SJCRH30 (cell line): ENCODE data around the gene TTBK1. TPM values are rescaled to one million over a fixed set of nuclear protein-coding genes. Genes with fewer than 3 reads are reported as not detected.

ENCODE experiments used
- DNase-seq, 2 experiments: peaks; one replicate each; pipeline ENCODE4 v3.0.0-alpha.2; 2015 to 2020
- H3K27ac ChIP-seq: fragments of 250-450 bp; sonication (Bioruptor Pico); 2 replicates; pipeline ENCODE4 v1.5.1; 2020; ENCODE audit warnings: mild to moderate bottlenecking, moderate library complexity
- H3K27me3 ChIP-seq: fragments of 250-450 bp; sonication (Bioruptor Pico); 2 replicates; pipeline ENCODE4 v1.5.1; 2020; ENCODE audit warnings: mild to moderate bottlenecking, moderate library complexity
- H3K36me3 ChIP-seq: fragments of 250-450 bp; sonication (Bioruptor Pico); 2 replicates; pipeline ENCODE4 v1.5.1; 2020; ENCODE audit warnings: mild to moderate bottlenecking, moderate library complexity
- H3K4me1 ChIP-seq: fragments of 250-450 bp; sonication (Bioruptor Pico); 2 replicates; pipeline ENCODE4 v1.5.1; 2020; ENCODE audit warnings: mild to moderate bottlenecking, moderate library complexity
- H3K4me3 ChIP-seq: fragments of 250-450 bp; sonication (Bioruptor Pico); 2 replicates; pipeline ENCODE4 v1.5.1; 2020; ENCODE audit warnings: mild to moderate bottlenecking, moderate library complexity
- H3K9me3 ChIP-seq: fragments of 250-450 bp; sonication (Bioruptor Pico); replicated peaks from 2 replicates; pipeline ENCODE4 v1.5.1; 2020; ENCODE audit warnings: mild to moderate bottlenecking, moderate library complexity
- total RNA-seq: library from RNA; depleted of rRNA; stranded (reverse); fragments of >200 nt; shearing (Covaris generic); gene quantifications from 2 replicates; pipeline ENCODE4 v1.2.3, GENCODE V29; 2014; rRNA removed

The TTBK1 gene
- not detected in 2 replicates for total RNA-seq

- no peak within 1 kb of the TSS for H3K27ac ChIP-seq
- H3K4me1 ChIP-seq: no peaks in the 10 kb centered on the region
- H3K36me3 ChIP-seq: no peaks in the 10 kb centered on the region
- DNase-seq: no peak
- no peaks in the 10 kb centered on the region for H3K9me3 ChIP-seq
- H3K27me3 ChIP-seq: peaks cover 5% of the 10 kb centered on the region
- no peak within 1 kb of the TSS for H3K4me3 ChIP-seq
Measured at GRCh38 chr6:43242908-43243663, at the start of gene TTBK1. TSS of gene TTBK1 (plus strand) at chr6:43243481. CDS start at chr6:43246661, 3,180 bp downstream.

- peaks cover 10% of the 10 kb centered on the region; the same call in 1 of the 2 replicates for H3K36me3 ChIP-seq
- H3K4me1 ChIP-seq: no peaks in the 10 kb centered on the region
- DNase-seq: no peak
- no peak overlapping the region for H3K4me3 ChIP-seq
- no peak overlapping the region for H3K27ac ChIP-seq
- no peaks in the 10 kb centered on the region for H3K9me3 ChIP-seq
- no peaks in the 10 kb centered on the region for H3K27me3 ChIP-seq
Measured at GRCh38 chr6:43193929-43194328, 49.4 kb upstream of the TTBK1 start.

GRCh38 chr6:43196337-43196736 lies 46.9 kb upstream of the TTBK1 start:
- Histone ChIP-seq H3K9me3 (no peaks in the 10 kb centered on the region), H3K27ac (no peak overlapping the region), H3K27me3 (no peaks in the 10 kb centered on the region), H3K4me3 (no peak overlapping the region), H3K36me3 (peaks cover 10% of the 10 kb centered on the region; the same call in 1 of the 2 replicates), H3K4me1 (no peaks in the 10 kb centered on the region)
- no peak for DNase-seq

GRCh38 chr6:43199912-43200311 lies 43.4 kb upstream of the TTBK1 start:
- no peak for DNase-seq
- Histone ChIP-seq H3K4me1 (no peaks in the 10 kb centered on the region), H3K4me3 (no peak overlapping the region), H3K36me3 (peaks cover 3% of the 10 kb centered on the region; the same call in 1 of the 2 replicates), H3K9me3 (no peaks in the 10 kb centered on the region), H3K27ac (no peak overlapping the region), H3K27me3 (no peaks in the 10 kb centered on the region)

GRCh38 chr6:43200541-43200940 lies 42.7 kb upstream of the TTBK1 start:
- H3K4me3 ChIP-seq: no peak overlapping the region
- H3K4me1 ChIP-seq: no peaks in the 10 kb centered on the region
- DNase-seq: no peak
- no peak overlapping the region for H3K27ac ChIP-seq
- H3K36me3 ChIP-seq: peaks cover 3% of the 10 kb centered on the region; the same call in 1 of the 2 replicates
- no peaks in the 10 kb centered on the region for H3K9me3 ChIP-seq
- no peaks in the 10 kb centered on the region for H3K27me3 ChIP-seq

GRCh38 chr6:43202451-43202850 lies 40.8 kb upstream of the TTBK1 start:
- Histone ChIP-seq H3K27me3 (no peaks in the 10 kb centered on the region), H3K36me3 (no peaks in the 10 kb centered on the region; the same call in 1 of the 2 replicates), H3K27ac (no peak overlapping the region), H3K4me3 (no peak overlapping the region), H3K9me3 (no peaks in the 10 kb centered on the region), H3K4me1 (no peaks in the 10 kb centered on the region)
- no peak for DNase-seq

GRCh38 chr6:43203029-43203717 lies 40.1 kb upstream of the TTBK1 start:
- H3K27ac ChIP-seq: no peak overlapping the region
- no peaks in the 10 kb centered on the region for H3K27me3 ChIP-seq
- H3K9me3 ChIP-seq: no peaks in the 10 kb centered on the region
- DNase-seq: no peak
- H3K4me3 ChIP-seq: no peak overlapping the region
- no peaks in the 10 kb centered on the region for H3K4me1 ChIP-seq
- H3K36me3 ChIP-seq: peaks cover 4% of the 10 kb centered on the region; the same call in 1 of the 2 replicates

GRCh38 chr6:43203718-43204095 lies 39.6 kb upstream of the TTBK1 start:
- DNase-seq: no peak
- Histone ChIP-seq H3K27me3 (no peaks in the 10 kb centered on the region), H3K27ac (no peak overlapping the region), H3K9me3 (no peaks in the 10 kb centered on the region), H3K36me3 (peaks cover 4% of the 10 kb centered on the region; the same call in 1 of the 2 replicates), H3K4me3 (no peak overlapping the region), H3K4me1 (no peaks in the 10 kb centered on the region)

GRCh38 chr6:43204271-43205105 lies 38.8 kb upstream of the TTBK1 start:
- Histone ChIP-seq H3K36me3 (peaks cover 4% of the 10 kb centered on the region; the same call in 1 of the 2 replicates), H3K4me3 (no peak overlapping the region), H3K27ac (no peak overlapping the region), H3K27me3 (no peaks in the 10 kb centered on the region), H3K9me3 (no peaks in the 10 kb centered on the region), H3K4me1 (no peaks in the 10 kb centered on the region)
- DNase-seq: no peak

- peaks cover 4% of the 10 kb centered on the region; the same call in 1 of the 2 replicates for H3K36me3 ChIP-seq
- no peaks in the 10 kb centered on the region for H3K27me3 ChIP-seq
- no peaks in the 10 kb centered on the region for H3K9me3 ChIP-seq
- DNase-seq: no peak
- no peaks in the 10 kb centered on the region for H3K4me1 ChIP-seq
- H3K27ac ChIP-seq: no peak overlapping the region
- no peak overlapping the region for H3K4me3 ChIP-seq
Measured at GRCh38 chr6:43205849-43206248, 37.4 kb upstream of the TTBK1 start.

- Histone ChIP-seq H3K9me3 (no peaks in the 10 kb centered on the region), H3K27me3 (no peaks in the 10 kb centered on the region), H3K36me3 (0 out of 2 replicates have a peak, but pooled peaks cover 4% of the 10 kb centered on the region), H3K27ac (no peak overlapping the region), H3K4me1 (no peaks in the 10 kb centered on the region), H3K4me3 (no peak overlapping the region)
- no peak for DNase-seq
Measured at GRCh38 chr6:43207286-43207685, 36.0 kb upstream of the TTBK1 start.

- Histone ChIP-seq H3K4me1 (no peaks in the 10 kb centered on the region), H3K36me3 (peaks cover 6% of the 10 kb centered on the region; the same call in 1 of the 2 replicates), H3K27me3 (no peaks in the 10 kb centered on the region), H3K27ac (no peak overlapping the region), H3K4me3 (no peak overlapping the region), H3K9me3 (no peaks in the 10 kb centered on the region)
- DNase-seq: no peak
Measured at GRCh38 chr6:43211955-43212354, 31.3 kb upstream of the TTBK1 start.

- no peaks in the 10 kb centered on the region for H3K4me1 ChIP-seq
- no peak for DNase-seq
- H3K9me3 ChIP-seq: no peaks in the 10 kb centered on the region
- no peak overlapping the region for H3K4me3 ChIP-seq
- no peak overlapping the region for H3K27ac ChIP-seq
- no peaks in the 10 kb centered on the region for H3K27me3 ChIP-seq
- peaks cover 2% of the 10 kb centered on the region; the same call in 1 of the 2 replicates for H3K36me3 ChIP-seq
Measured at GRCh38 chr6:43213431-43213830, 29.9 kb upstream of the TTBK1 start.

GRCh38 chr6:43215066-43215465 lies 28.2 kb upstream of the TTBK1 start:
- Histone ChIP-seq H3K4me1 (no peaks in the 10 kb centered on the region), H3K9me3 (no peaks in the 10 kb centered on the region), H3K27ac (no peak overlapping the region)

More at GRCh38 chr6:43215066-43215465, 28.2 kb upstream of the TTBK1 start:
- Histone ChIP-seq H3K4me3 (no peak overlapping the region), H3K27me3 (no peaks in the 10 kb centered on the region), H3K36me3 (peaks cover 2% of the 10 kb centered on the region; the same call in 1 of the 2 replicates)
- DNase-seq: no peak
